Upper lobe of left lung (tissue), 4 donors: ENCODE results near the gene SLCO3A1.

Experiments
- CTCF ChIP-seq, 6 experiments: fragments of 450-650 bp in 4 of 6; fragments of 200-600 bp in 2 of 6; sonication (generic) in 2 of 6; IDR thresholded peaks; one replicate each; pipeline ENCODE4 v1.5.1; 2016 to 2019; ENCODE audit warnings: antibody characterized with exemption in 6 of 6
- POLR2A ChIP-seq, 4 donors: fragments of 450-650 bp; IDR thresholded peaks; one replicate each; pipeline ENCODE4 v1.5.1; 2016 to 2017; ENCODE audit warnings: antibody characterized with exemption in 4 of 4, mild to moderate bottlenecking in 2 of 4
- POLR2AphosphoS5 ChIP-seq, 2 donors: sonication (generic); formaldehyde crosslinking; IDR thresholded peaks; one replicate each; pipeline ENCODE4 v1.5.1; 2017; ENCODE audit warnings: antibody characterized with exemption in 2 of 2

- no peak for TF ChIP-seq POLR2AphosphoS5 (IDR thresholded peaks at IDR 0.05)
- no peak for TF ChIP-seq CTCF (IDR thresholded peaks at IDR 0.05)
- no peak for TF ChIP-seq POLR2A (IDR thresholded peaks at IDR 0.05)
These were observed 7.8 kb upstream of the SLCO3A1 start for GRCh38 chr15:91845720-91846119.
